ENCODE measurements around the gene AKAP13. TPM values are rescaled to one million over a fixed set of nuclear protein-coding genes. Genes with fewer than 3 reads are reported as not detected.

Gene AKAP13
- total RNA-seq, result 41.1 and 53.4 TPM in 2 replicates

GRCh38 chr15:85380217-85380811 lies at the start of gene AKAP13:
TSS of gene AKAP13 (plus strand) at chr15:85380603. CDS start at chr15:85485721, 105,118 bp downstream.
- Histone ChIP-seq H3K27me3 (ENCODE audit: control insufficient read depth, insufficient read depth, low read length) (peaks cover 1% of the 10 kb centered on the region), H3K4me3 (ENCODE audit: low read depth, low read length) (peak within 1 kb of the TSS; percentile 71), H3K36me3 (ENCODE audit: control insufficient read depth, insufficient read depth, low read length) (no peaks in the 10 kb centered on the region)
- FAIRE-seq (no peak), DNase-seq (ENCODE audit: low read depth) (peak; percentile 98)
- TF ChIP-seq CTCF (IDR thresholded peaks at IDR 0.05; ENCODE audit: insufficient read depth, low read length, severe bottlenecking), result no peak

- DNase-seq (ENCODE audit: low read depth) (peak; percentile 86), FAIRE-seq (no peak)
- Histone ChIP-seq H3K27me3 (ENCODE audit: control insufficient read depth, insufficient read depth, low read length) (no peaks in the 10 kb centered on the region), H3K4me3 (ENCODE audit: low read depth, low read length) (no peak overlapping the region), H3K36me3 (ENCODE audit: control insufficient read depth, insufficient read depth, low read length) (no peaks in the 10 kb centered on the region)
- TF ChIP-seq CTCF (IDR thresholded peaks at IDR 0.05; ENCODE audit: insufficient read depth, low read length, severe bottlenecking), result peak; percentile 99
These were observed 49.4 kb upstream of the AKAP13 start for GRCh38 chr15:85330901-85331588.

GRCh38 chr15:85331655-85332285 lies 48.6 kb upstream of the AKAP13 start:
- H3K4me3 ChIP-seq (ENCODE audit: low read depth, low read length), result no peak overlapping the region
- no peak for FAIRE-seq
- no peaks in the 10 kb centered on the region for H3K27me3 ChIP-seq (ENCODE audit: control insufficient read depth, insufficient read depth, low read length)
- no peaks in the 10 kb centered on the region for H3K36me3 ChIP-seq (ENCODE audit: control insufficient read depth, insufficient read depth, low read length)
- DNase-seq (ENCODE audit: low read depth), result no peak
- no peak for TF ChIP-seq CTCF (IDR thresholded peaks at IDR 0.05; ENCODE audit: insufficient read depth, low read length, severe bottlenecking)

GRCh38 chr15:85333132-85333831 lies 47.1 kb upstream of the AKAP13 start:
- Histone ChIP-seq H3K4me3 (ENCODE audit: low read depth, low read length) (no peak overlapping the region), H3K36me3 (ENCODE audit: control insufficient read depth, insufficient read depth, low read length) (no peaks in the 10 kb centered on the region), H3K27me3 (ENCODE audit: control insufficient read depth, insufficient read depth, low read length) (no peaks in the 10 kb centered on the region)
- no peak for FAIRE-seq
- DNase-seq (ENCODE audit: low read depth), result no peak
- TF ChIP-seq CTCF (IDR thresholded peaks at IDR 0.05; ENCODE audit: insufficient read depth, low read length, severe bottlenecking), result no peak

GRCh38 chr15:85334241-85334640 lies 46.2 kb upstream of the AKAP13 start:
- TF ChIP-seq CTCF (IDR thresholded peaks at IDR 0.05; ENCODE audit: insufficient read depth, low read length, severe bottlenecking), result no peak
- no peak for FAIRE-seq
- Histone ChIP-seq H3K4me3 (ENCODE audit: low read depth, low read length) (no peak overlapping the region), H3K27me3 (ENCODE audit: control insufficient read depth, insufficient read depth, low read length) (no peaks in the 10 kb centered on the region), H3K36me3 (ENCODE audit: control insufficient read depth, insufficient read depth, low read length) (no peaks in the 10 kb centered on the region)
- no peak for DNase-seq (ENCODE audit: low read depth)
